Measurements from ENCODE around the gene CBX3.
A peak's percentile ranks its signal among the peaks of the same experiment; 100 is the strongest.
"Not testable (repeated sequence)": the region's sequence is repeated elsewhere in the genome, so short reads cannot be mapped to it uniquely, and the experiment has no call there.

The CBX3 gene

GRCh38 chr7:26155531-26156375 lies 45.8 kb upstream of the CBX3 start:
- ChIA-PET CTCF (interaction anchor here (0.6 to 0.7 kb wide), 3 partner anchors 21 to 77 kb away, joined by 3 to 4 read pairs (median 3); no protein-coding TSS in a partner anchor), POLR2A (ENCODE audit: low non-redundant PET) (no interaction called here)
- H3K27ac ChIP-seq: no peak overlapping the region
- DNase-seq (ENCODE audit: low spot score): no peak
- no peak for TF ChIP-seq CTCF (conservative IDR thresholded peaks at IDR 0.05; ENCODE audit: low read depth)

DNA sequence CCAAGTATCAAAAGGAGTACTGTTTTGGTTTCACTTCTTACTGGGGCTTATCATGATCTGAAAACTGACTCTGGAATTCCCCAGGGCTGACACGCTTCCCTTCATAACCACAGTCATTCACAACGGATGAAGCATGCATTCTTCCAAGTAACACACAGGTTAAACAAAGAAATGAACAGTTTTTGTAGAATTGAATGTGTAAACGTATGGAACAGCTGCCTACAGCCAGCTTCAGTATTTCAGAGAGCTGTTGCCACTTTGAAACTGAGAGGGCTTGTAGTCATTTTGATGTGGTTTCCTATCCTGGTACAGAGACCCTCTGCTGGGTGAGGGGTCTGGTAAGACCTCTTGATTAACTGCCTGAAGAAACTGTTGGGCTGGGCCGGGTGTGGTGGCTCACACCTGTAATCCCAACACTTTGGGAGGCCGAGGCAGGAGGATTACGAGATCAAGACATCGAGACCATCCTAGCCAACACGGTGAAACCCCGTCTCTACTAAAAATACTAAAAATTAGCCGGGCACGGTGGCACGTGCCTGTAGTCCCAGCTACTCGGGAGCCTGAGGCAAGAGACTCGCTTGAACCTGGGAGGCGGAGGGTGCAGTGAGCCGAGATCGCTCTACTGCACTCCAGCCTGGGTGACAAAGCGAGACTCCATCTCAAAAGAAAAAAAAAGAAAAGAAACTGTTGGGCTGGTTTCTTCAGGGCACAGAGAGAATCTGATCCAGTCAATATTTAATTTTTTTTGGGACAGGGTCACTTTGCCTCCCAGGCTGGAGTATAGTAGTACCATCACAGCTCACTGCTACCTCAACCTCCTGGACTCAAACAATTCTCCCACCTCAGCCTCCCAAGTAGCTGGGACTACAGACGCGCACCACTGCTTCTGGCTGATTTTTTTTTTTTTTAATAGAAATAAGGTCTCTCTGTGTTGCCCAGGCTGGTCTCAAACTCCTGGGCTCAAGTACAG lies 44.8 kb upstream of the CBX3 start:
- POLR2A ChIA-PET (ENCODE audit: low non-redundant PET): interaction anchor here (0.7 kb wide), 1 partner anchor 43 kb away, joined by 4 read pairs; no protein-coding TSS in a partner anchor
- no peak for TF ChIP-seq CTCF (conservative IDR thresholded peaks at IDR 0.05; ENCODE audit: low read depth)
- CTCF ChIA-PET: interaction anchor here (0.6 to 0.7 kb wide), 3 partner anchors 11 to 94 kb away, joined by 3 to 4 read pairs (median 4); no protein-coding TSS in a partner anchor
- DNase-seq (ENCODE audit: low spot score): peak; percentile 73
- H3K27ac ChIP-seq: no peak overlapping the region

DNA sequence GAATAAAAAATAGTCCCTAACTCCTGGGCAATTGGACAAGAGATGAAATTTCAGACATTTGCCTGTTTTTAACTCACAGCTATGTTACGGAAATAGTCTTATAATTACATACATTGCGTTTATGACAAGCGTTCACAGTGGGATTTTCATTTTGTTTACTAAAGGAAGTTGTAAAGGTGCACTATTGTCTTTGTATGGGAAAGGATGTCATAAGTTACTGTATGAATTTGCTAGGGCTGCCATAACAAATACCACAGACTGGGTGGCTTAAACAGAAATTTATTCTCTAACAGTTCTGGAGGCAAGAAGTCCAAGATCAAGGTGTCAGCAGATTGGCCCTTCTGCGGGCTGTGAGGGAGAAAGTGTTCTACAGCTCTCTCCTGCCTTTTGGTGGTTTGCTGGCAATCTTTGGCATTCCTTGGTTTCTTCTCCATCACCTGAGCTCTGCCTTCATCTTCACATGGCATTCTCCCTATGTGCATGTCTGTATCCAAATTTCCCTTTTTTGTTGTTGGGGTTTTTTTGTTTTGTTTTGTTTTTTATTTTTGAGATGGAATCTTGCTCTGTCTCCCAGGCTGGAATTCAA lies 43.9 kb upstream of the CBX3 start:
- H3K27ac ChIP-seq: no peak overlapping the region
- ChIA-PET POLR2A (ENCODE audit: low non-redundant PET) (no interaction called here), CTCF (interaction anchor here (0.6 to 1.0 kb wide), 3 partner anchors 8 to 95 kb away, joined by 3 to 4 read pairs (median 3); no protein-coding TSS in a partner anchor)
- DNase-seq (ENCODE audit: low spot score): no peak
- no peak for TF ChIP-seq CTCF (conservative IDR thresholded peaks at IDR 0.05; ENCODE audit: low read depth)

DNA sequence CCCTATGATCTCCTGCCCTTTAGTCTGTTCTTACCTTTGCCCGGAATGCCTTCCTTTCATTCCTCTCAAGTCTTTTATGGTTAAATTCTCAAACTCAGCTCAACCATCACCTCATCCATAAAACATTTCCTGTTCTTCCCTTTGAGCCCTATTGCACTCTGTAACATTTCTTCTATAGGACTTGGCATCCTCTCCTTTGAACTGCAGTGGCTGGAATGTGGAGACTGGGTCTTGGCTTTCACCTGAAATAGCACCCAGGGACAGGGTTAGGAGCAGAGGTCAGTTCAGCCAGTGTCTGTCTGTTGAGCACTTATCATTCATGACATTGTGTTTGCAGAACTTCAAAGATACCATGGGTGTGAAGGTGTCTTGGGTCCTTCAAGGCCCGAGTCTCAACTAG lies 42.3 kb upstream of the CBX3 start:
- no peak for TF ChIP-seq CTCF (conservative IDR thresholded peaks at IDR 0.05; ENCODE audit: low read depth)
- ChIA-PET POLR2A (ENCODE audit: low non-redundant PET) (no interaction called here), CTCF (no interaction called here)
- no peak overlapping the region for H3K27ac ChIP-seq
- DNase-seq (ENCODE audit: low spot score): no peak

- TF ChIP-seq CTCF (conservative IDR thresholded peaks at IDR 0.05; ENCODE audit: low read depth): no peak
- DNase-seq (ENCODE audit: low spot score): no peak
- ChIA-PET CTCF (interaction anchor here (0.5 to 0.6 kb wide), 2 partner anchors 14 to 124 kb away, joined by 3 to 4 read pairs; no protein-coding TSS in a partner anchor), POLR2A (ENCODE audit: low non-redundant PET) (interaction anchor here (0.6 kb wide), 1 partner anchor 221 kb away, joined by 10 read pairs; no protein-coding TSS in a partner anchor)
- H3K27ac ChIP-seq: no peak overlapping the region
Observed at GRCh38 chr7:26160896-26161295, 40.6 kb upstream of the CBX3 start.

DNA sequence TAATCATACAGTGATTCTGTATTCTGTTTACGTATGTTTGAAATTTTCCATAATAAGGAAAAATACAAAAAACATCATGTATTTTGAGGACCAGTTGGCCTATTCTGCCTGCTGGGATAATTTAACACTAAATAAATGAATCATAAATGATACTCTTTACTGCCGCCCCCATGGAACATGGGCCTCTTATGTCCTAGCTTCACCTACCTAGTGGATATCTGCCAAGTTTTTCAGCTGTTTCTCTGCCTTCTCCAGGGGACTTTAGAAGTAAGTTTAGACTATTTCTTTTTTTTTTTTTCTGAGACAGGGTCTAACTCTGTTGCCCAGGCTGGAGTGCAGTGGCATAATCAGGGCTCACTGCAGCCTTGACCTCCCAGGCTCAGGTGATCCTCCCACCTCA lies 39.1 kb upstream of the CBX3 start:
- CTCF ChIA-PET: interaction anchor here (0.6 kb wide), 1 partner anchor 76 kb away, joined by 4 read pairs; no protein-coding TSS in a partner anchor
- no peak overlapping the region for H3K27ac ChIP-seq
- no peak for DNase-seq (ENCODE audit: low spot score)
- no peak for TF ChIP-seq CTCF (conservative IDR thresholded peaks at IDR 0.05; ENCODE audit: low read depth)
- POLR2A ChIA-PET (ENCODE audit: low non-redundant PET): no interaction called here

- H3K27ac ChIP-seq; DNase-seq (ENCODE audit: low spot score); POLR2A ChIA-PET (ENCODE audit: low non-redundant PET); CTCF ChIA-PET: not testable (repeated sequence)
Observed at GRCh38 chr7:26163804-26164203, 37.7 kb upstream of the CBX3 start.
